KOPT-K1 (cell line): ENCODE results near the gene ACE.

Source experiments
- H3K27ac ChIP-seq: fragments of 200-600 bp; sonication (generic); 2 replicates; pipeline ENCODE4 v1.5.1; 2016; ENCODE audit warnings: antibody characterized with exemption, mild to moderate bottlenecking, low read depth, low read length; ENCODE audit not compliant: poor library complexity, severe bottlenecking
- H3K36me3 ChIP-seq: fragments of 200-600 bp; sonication (generic); 2 replicates; pipeline ENCODE4 v1.5.1; 2017; ENCODE audit warnings: antibody characterized with exemption, mild to moderate bottlenecking, low read length, moderate library complexity; ENCODE audit not compliant: insufficient read depth
- H3K9me3 ChIP-seq: fragments of 200-600 bp; sonication (generic); 2 replicates; pipeline ENCODE4 v1.5.1; 2017; ENCODE audit warnings: antibody characterized with exemption, low read length, mild to moderate bottlenecking; ENCODE audit not compliant: insufficient read depth, poor library complexity, severe bottlenecking

Gene ACE

DNA sequence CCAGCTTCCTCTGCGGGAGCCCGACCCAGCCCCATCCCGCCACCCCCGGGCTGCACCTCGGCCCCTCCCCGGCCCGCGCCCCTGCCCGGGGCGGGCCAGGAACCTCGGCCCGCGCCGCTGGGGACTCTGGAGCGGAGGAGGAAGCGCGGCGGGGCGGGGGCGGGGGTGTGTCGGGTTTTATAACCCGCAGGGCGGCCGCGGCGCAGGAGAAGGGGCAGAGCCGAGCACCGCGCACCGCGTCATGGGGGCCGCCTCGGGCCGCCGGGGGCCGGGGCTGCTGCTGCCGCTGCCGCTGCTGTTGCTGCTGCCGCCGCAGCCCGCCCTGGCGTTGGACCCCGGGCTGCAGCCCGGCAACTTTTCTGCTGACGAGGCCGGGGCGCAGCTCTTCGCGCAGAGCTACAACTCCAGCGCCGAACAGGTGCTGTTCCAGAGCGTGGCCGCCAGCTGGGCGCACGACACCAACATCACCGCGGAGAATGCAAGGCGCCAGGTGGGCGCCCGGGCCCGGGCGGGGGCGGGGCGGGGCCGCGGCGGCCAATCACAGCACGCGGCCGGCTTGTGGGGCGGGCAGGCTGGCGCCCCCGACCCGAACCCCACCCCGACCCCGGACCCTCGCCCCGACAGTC, at the start of gene ACE:
Gene ACE (plus strand): TSS at position 208 of the 626 bp plus-strand sequence. CDS start 34 bp downstream, at position 242.
- Histone ChIP-seq H3K9me3 (no peaks in the 10 kb centered on the region), H3K27ac (no peak within 1 kb of the TSS), H3K36me3 (no peaks in the 10 kb centered on the region)

GRCh38 chr17:63429766-63430165, 47.1 kb upstream of the ACE start:
- H3K36me3 ChIP-seq: no peaks in the 10 kb centered on the region
- H3K9me3 ChIP-seq: no peaks in the 10 kb centered on the region
- H3K27ac ChIP-seq: no peak overlapping the region

GRCh38 chr17:63430223-63430622, 46.6 kb upstream of the ACE start:
- H3K9me3 ChIP-seq: no peaks in the 10 kb centered on the region
- no peak overlapping the region for H3K27ac ChIP-seq
- no peaks in the 10 kb centered on the region for H3K36me3 ChIP-seq

DNA sequence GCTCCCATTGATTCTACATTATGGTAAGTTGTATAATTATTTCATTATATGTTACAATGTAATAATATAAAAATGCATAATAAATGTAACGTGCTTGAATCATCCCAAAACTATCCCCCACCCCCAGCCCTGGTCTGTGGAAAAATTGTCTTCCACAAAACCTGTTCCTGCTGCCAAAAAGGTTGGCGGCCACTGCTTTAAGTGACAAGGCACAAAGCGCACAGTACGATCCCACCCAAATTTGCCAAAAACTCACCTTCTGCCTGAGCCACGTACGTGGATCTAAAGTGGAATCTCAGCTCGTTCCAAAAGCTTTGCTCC, 45.3 kb upstream of the ACE start:
- no peaks in the 10 kb centered on the region for H3K36me3 ChIP-seq
- no peak overlapping the region for H3K27ac ChIP-seq
- H3K9me3 ChIP-seq: no peaks in the 10 kb centered on the region

DNA sequence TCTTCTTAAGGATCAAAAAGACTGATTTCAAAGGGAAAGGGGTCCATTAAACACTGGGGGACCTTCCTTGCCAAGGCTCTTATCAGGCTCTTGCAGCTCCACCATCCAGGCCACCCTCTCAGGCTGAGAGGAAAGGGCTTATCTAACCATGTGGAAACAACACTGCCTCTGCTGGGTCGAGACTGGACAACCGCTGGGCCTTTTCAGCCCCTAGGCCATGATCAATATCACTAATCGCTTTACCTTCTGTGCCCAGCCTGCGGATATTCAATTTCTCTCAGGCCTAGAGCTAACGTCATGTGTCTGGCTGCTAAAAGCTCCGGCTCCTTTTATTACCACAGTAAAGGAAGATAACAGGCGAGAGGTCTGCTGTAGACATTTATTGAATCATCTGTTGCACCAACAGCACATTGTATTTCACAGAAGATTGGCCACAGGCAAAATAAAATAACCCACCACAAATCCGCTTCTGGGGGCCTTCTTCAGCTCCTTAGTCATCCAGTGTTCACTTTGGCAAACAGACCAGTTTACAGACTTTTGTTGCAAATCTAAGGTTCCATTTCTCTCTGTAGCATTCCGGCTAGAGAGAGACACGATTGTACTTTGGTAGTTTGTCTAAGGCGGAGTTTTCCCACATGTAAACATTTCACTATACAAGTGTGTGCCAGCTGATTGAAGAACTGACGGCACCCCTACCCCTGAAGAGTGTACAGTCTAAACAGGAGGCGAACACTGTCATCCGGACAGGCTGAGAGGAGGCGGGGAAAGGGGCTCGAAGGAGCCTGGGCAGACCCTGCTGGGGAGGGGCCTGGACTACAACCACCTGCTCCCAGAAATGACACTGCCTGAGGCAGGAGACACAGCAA, 44.7 kb upstream of the ACE start:
- Histone ChIP-seq H3K36me3 (no peaks in the 10 kb centered on the region), H3K9me3 (no peaks in the 10 kb centered on the region), H3K27ac (peak overlapping the region; percentile 39)

DNA sequence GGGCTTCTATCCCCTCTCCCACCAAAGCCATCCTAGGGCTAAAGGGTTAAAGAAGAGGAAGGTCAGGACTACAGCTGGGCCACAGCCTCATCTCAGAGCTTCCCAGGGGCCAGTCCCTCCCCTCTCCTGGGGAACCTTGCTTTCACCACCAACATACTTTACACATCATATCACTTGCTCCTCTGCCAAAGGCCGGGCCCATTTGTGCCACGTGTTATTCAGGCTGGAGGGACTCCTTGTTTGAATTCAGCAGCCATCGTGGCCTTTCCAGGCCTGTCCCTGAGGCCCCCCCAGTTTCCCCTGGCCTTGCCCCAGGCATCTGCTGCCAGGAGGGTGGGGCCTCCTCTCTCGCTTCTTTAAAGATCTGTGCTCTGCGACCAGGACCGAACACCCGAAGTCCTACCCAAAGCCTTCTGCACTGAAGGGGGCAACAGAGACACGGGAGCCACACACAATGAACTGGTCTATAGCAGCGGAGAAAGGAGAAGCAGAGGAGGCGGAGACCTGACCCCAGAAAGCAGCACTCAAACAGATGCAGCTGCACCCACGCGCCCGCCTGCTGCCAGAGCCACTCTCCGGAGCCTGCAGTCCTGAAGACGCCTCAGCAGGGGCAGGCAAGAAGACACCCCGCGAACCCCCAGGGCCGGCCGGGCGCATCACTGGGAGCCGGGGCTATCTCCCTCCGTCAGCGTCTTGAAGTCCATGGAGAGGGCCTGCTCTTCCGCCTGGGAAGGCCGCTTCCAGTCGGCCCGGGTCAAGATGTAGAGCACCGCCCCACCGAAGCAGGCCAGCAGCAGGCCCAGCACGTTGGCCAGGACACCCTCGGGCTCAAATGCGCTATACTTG, 42.9 kb upstream of the ACE start:
- Histone ChIP-seq H3K36me3 (no peaks in the 10 kb centered on the region), H3K9me3 (no peaks in the 10 kb centered on the region), H3K27ac (peak overlapping the region; percentile 39)

GRCh38 chr17:63434951-63435571, 41.8 kb upstream of the ACE start:
- H3K36me3 ChIP-seq: no peaks in the 10 kb centered on the region
- peak overlapping the region; percentile 39 for H3K27ac ChIP-seq
- H3K9me3 ChIP-seq: no peaks in the 10 kb centered on the region

GRCh38 chr17:63435681-63436522, 41.0 kb upstream of the ACE start:
- H3K9me3 ChIP-seq: no peaks in the 10 kb centered on the region
- H3K36me3 ChIP-seq: no peaks in the 10 kb centered on the region
- H3K27ac ChIP-seq: no peak overlapping the region

- Histone ChIP-seq H3K27ac (no peak overlapping the region), H3K9me3 (no peaks in the 10 kb centered on the region), H3K36me3 (no peaks in the 10 kb centered on the region)
Measured at GRCh38 chr17:63436523-63437110, 40.2 kb upstream of the ACE start.

DNA sequence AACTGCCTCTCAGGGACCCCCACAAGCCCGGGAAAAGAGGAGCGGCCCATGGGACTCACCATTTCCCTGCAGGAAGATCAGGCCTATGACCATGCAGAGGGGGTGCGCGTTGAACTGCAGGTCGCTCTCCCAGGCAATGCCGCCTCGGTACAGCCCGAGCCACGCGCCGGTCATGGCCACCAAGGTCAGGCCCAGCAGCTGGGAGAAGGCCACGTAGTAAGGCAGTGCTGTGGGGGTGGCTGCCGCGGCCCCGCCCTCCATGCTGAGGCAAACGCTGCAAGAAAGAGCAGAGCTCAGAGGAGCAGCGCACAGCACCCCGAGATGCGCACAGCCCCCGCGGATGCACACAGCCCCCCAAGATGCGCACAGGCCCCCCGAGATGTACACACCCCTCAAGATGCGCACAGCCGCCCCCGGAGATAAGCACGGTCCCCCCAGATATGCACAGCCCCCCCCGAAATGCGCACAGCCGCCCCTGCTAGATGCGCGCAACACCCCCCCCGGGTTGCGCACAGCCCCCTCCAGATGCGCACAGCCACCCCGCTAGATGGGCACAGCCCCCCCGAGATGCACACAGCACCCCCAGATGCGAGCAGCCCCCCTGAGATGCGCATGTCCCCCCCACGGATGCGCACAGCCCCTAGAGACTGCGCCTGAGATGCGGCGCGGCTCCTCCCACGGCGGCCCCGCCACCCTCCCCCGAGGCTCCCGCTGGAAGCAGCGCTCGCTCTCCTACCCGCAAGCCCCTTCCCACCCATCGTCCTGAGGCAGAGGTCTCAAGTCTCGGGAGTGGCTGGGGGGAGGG, 39.4 kb upstream of the ACE start:
- no peaks in the 10 kb centered on the region for H3K9me3 ChIP-seq
- H3K27ac ChIP-seq: no peak overlapping the region
- H3K36me3 ChIP-seq: no peaks in the 10 kb centered on the region

DNA sequence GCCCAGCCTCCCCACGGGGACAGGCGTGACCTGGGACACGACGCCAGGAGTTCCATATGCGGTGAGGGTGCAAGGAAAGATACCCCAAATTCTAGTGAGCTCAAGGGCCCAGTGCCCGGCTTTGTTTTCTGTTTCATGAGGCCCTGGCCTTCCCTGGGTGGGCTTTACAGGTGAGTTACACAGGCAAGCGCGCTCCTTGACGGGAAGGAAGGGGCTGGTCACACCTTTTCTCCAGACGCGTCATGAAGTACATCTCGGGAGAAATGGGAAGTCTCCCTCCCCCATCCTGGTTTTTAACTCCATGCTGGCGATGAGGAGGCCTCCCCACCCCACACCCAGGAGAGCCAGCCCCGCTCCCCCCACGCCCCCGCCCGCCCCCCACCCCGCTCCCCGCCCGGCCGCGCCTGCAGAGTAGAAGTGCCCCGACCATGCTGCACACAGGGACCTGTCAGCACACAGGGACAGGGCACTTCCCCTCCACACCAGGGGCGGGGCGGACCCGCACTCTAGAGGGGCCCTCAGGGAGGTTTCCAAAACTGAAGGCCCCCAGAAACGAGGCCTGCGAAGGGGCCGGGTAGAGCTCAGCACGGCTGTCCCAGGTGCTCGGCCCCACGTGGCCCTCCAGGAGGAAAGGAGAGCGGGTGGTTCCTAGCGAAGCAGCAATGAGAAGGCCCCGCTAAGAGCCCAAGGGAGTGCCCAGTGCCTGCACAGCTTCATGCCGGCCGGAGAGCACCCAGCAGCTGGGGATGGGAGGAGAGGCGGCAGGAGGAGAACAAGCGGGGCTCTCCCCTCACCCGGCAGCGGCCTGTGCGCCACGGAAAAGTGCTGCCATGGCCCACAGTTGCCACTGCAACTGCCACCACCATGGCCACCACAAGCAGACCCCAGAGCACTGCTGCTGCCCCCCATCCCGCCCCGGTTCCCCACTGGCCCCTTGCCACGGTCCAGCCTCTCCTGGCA, 38.5 kb upstream of the ACE start:
- H3K9me3 ChIP-seq: no peaks in the 10 kb centered on the region
- no peaks in the 10 kb centered on the region for H3K36me3 ChIP-seq
- no peak overlapping the region for H3K27ac ChIP-seq

DNA sequence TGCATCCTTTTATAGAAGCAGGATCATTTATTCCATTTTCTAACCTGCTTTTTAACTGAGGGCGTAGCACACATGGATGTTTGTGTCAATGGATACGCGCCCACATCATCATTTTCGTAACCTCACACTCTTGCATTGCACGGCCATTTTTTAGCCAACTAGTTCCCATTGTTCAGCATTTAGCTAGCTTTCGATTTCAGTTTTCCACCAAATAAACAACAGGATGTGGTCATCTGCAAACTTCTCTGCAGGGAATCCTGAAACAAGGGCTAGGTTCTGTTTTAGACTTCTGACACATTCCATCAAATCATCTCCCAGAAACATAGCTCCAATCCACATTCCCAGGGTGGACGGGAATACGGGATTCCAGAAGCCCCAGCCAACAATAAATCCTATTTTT, 37.2 kb upstream of the ACE start:
- Histone ChIP-seq H3K27ac (no peak overlapping the region), H3K36me3 (no peaks in the 10 kb centered on the region), H3K9me3 (no peaks in the 10 kb centered on the region)
